CD4-positive, alpha-beta memory T cell (primary cell): ENCODE data around the gene ACSS1. TPM values are rescaled to one million over a fixed set of nuclear protein-coding genes. Genes with fewer than 3 reads are reported as not detected.

Experiments used
- CTCF ChIA-PET: fragments of 350-600 bp; sonication (Branson Sonifier 250); formaldehyde crosslinking; loops from one replicate; lab custom pipeline; 2021; ENCODE audit warnings: inconsistent platforms; ENCODE audit not compliant: partially characterized antibody; lab: Charles Lee
- POLR2A ChIA-PET: fragments of 350-600 bp; sonication (Branson Sonifier 250); formaldehyde crosslinking; loops from one replicate; lab custom pipeline; 2021; ENCODE audit not compliant: partially characterized antibody; lab: Charles Lee
- DNase-seq, 5 donors: peaks; one replicate each; pipeline versions ENCODE4 v3.0.0 to v3.0.0-alpha.2; 2020 to 2022; ENCODE audit warnings: mixed read lengths in 1 of 5
- H3K27ac ChIP-seq: one replicate; pipeline ENCODE4 v1.7.0; 2013; ENCODE audit warnings: low read depth, low read length
- H3K27me3 ChIP-seq: 2 replicates; pipeline ENCODE4 v1.7.0; 2013; ENCODE audit warnings: mild to moderate bottlenecking, low read length, moderate library complexity; ENCODE audit not compliant: insufficient read depth
- H3K36me3 ChIP-seq: 2 replicates; pipeline ENCODE4 v1.7.0; 2013; ENCODE audit warnings: mild to moderate bottlenecking, low read length, moderate library complexity; ENCODE audit not compliant: insufficient read depth
- H3K4me1 ChIP-seq: 2 replicates; pipeline ENCODE4 v1.7.0; 2013; ENCODE audit warnings: mild to moderate bottlenecking, low read length, moderate library complexity; ENCODE audit not compliant: insufficient read depth
- H3K4me3 ChIP-seq, 2 donors: one replicate each; pipeline ENCODE4 v1.7.0; 2013; ENCODE audit warnings: low read length in 2 of 2, mild to moderate bottlenecking in 1 of 2
- H3K9me3 ChIP-seq, 2 donors: one replicate each; pipeline ENCODE4 v1.7.0; 2013; ENCODE audit warnings: low read length in 2 of 2, control low read depth in 1 of 2; ENCODE audit not compliant: control insufficient read depth in 1 of 2
- H3K27ac Mint-ChIP-seq, 7 donors: one replicate each; pipeline ENCODE4 v1.8.0; 2020 to 2021; ENCODE audit warnings: mixed read lengths in 7 of 7, mild to moderate bottlenecking in 6 of 7, inconsistent platforms in 3 of 7, moderate library complexity in 3 of 7
- H3K27me3 Mint-ChIP-seq, 2 donors: one replicate each; pipeline ENCODE4 v1.8.0; 2020 to 2021; ENCODE audit warnings: mixed read lengths in 2 of 2
- H3K36me3 Mint-ChIP-seq, 2 donors: one replicate each; pipeline ENCODE4 v1.8.0; 2020 to 2021; ENCODE audit warnings: mixed read lengths in 2 of 2, inconsistent platforms in 1 of 2, mild to moderate bottlenecking in 1 of 2
- H3K4me1 Mint-ChIP-seq, 4 donors: one replicate each; pipeline ENCODE4 v1.8.0; 2020 to 2021; ENCODE audit warnings: mixed read lengths in 4 of 4, mild to moderate bottlenecking in 1 of 4
- H3K4me3 Mint-ChIP-seq, 8 donors: one replicate each; pipeline ENCODE4 v1.8.0; 2020 to 2021; ENCODE audit warnings: mixed read lengths in 8 of 8, mild to moderate bottlenecking in 7 of 8, moderate library complexity in 6 of 8, inconsistent platforms in 3 of 8
- H3K9me3 Mint-ChIP-seq, 8 donors: one replicate each; pipeline ENCODE4 v1.8.0; 2020 to 2021; ENCODE audit warnings: mixed read lengths in 8 of 8, mild to moderate bottlenecking in 5 of 8, inconsistent platforms in 3 of 8, moderate library complexity in 1 of 8
- intact Hi-C: fragments of 100-400 bp; cut with micrococcal nuclease; formaldehyde crosslinking; loops from one replicate; pipeline ENCODE4 v1.15.1; 2023
- polyA plus RNA-seq, 2 donors: library from polyadenylated mRNA; unstranded; fragments of 300-500 nt; fragmentation: Illumina TruSeq; gene quantifications; one replicate each; pipeline ENCODE4 v1.2.3, GENCODE V29; 2021
- total RNA-seq, 2 experiments: library from RNA; stranded (reverse); gene quantifications; one replicate each; pipeline ENCODE4 v1.2.3, GENCODE V29; 2021

The ACSS1 gene
- total and polyA plus RNA-seq, 4 experiments from 2014 or later, result 44.6 to 56.5 (median 51.3) TPM

- H3K4me3 ChIP-seq, result no peak overlapping the region
- peaks cover 0 to 2% (median 0%) of the 10 kb centered on the region in 8 donors for H3K9me3 Mint-ChIP-seq
- H3K4me1 Mint-ChIP-seq, result peaks cover 40 to 81% (median 64%) of the 10 kb centered on the region in 4 donors
- intact Hi-C loops, result loop anchor here (5.0 kb wide), 2 partner anchors 192 to 1633 kb away; partner anchors contain the start of genes NAPB and PYGB
- ChIA-PET POLR2A (interaction anchor here (1.2 to 1.3 kb wide), 2 partner anchors 11 to 36 kb away, joined by 3 to 4 read pairs; no protein-coding TSS in a partner anchor), CTCF (interaction anchor here (1.0 to 12.0 kb wide), 4 partner anchors 10 to 140 kb away, joined by 3 to 260 read pairs (median 8); partner anchors contain the start of genes APMAP and ENTPD6)
- no peak for DNase-seq
- peak overlapping the region; percentile 60 to 96 (median 94) for H3K27ac Mint-ChIP-seq
- H3K27ac ChIP-seq, result no peak overlapping the region
- H3K36me3 ChIP-seq, result peaks cover 5% of the 10 kb centered on the region
- peaks cover 8 to 20% of the 10 kb centered on the region in 2 donors for H3K36me3 Mint-ChIP-seq
- peak overlapping the region; percentile 37 to 93 (median 90) for H3K4me3 Mint-ChIP-seq
- H3K4me1 ChIP-seq, result peaks cover 64% of the 10 kb centered on the region
- no peaks in the 10 kb centered on the region for H3K27me3 Mint-ChIP-seq
- no peaks in the 10 kb centered on the region for H3K27me3 ChIP-seq
- no peaks in the 10 kb centered on the region for H3K9me3 ChIP-seq
Observed at GRCh38 chr20:25054995-25055629, 2.8 kb downstream of the ACSS1 start.

GRCh38 chr20:25054096-25054820, 3.7 kb downstream of the ACSS1 start:
- no peaks in the 10 kb centered on the region for H3K27me3 Mint-ChIP-seq
- POLR2A ChIA-PET, result interaction anchor here (1.0 to 1.3 kb wide), 2 partner anchors 11 kb away, joined by 3 read pairs; no protein-coding TSS in a partner anchor

GRCh38 chr20:25053255-25054031, 4.5 kb downstream of the ACSS1 start:
- Mint-ChIP-seq H3K4me1 (peaks cover 43 to 83% (median 68%) of the 10 kb centered on the region in 4 donors), H3K9me3 (peaks cover 0 to 2% (median 0%) of the 10 kb centered on the region in 8 donors), H3K27me3 (no peaks in the 10 kb centered on the region), H3K27ac (peak overlapping the region in 6 of 7 donors; percentile 18 to 96 (median 65)), H3K36me3 (peaks cover 8 to 20% of the 10 kb centered on the region in 2 donors), H3K4me3 (peak overlapping the region in 3 of 8 donors; percentile 26 to 93 (median 39))
- DNase-seq, result no peak
- CTCF ChIA-PET, result interaction anchor here (1.0 to 2.4 kb wide), 4 partner anchors 11 to 93 kb away, joined by 3 to 8 read pairs (median 4); no protein-coding TSS in a partner anchor
- H3K36me3 ChIP-seq, result peaks cover 5% of the 10 kb centered on the region
- H3K4me1 ChIP-seq, result peaks cover 53% of the 10 kb centered on the region
- intact Hi-C loops, result no loop called here
- no peaks in the 10 kb centered on the region for H3K27me3 ChIP-seq
- POLR2A ChIA-PET, result interaction anchor here (1.0 kb wide), 1 partner anchor 10 kb away, joined by 3 read pairs; no protein-coding TSS in a partner anchor
- no peak overlapping the region for H3K4me3 ChIP-seq
- H3K27ac ChIP-seq, result no peak overlapping the region
- H3K9me3 ChIP-seq, result no peaks in the 10 kb centered on the region

More at GRCh38 chr20:25054096-25054820, 3.7 kb downstream of the ACSS1 start:
- Histone ChIP-seq H3K27ac (no peak overlapping the region), H3K36me3 (peaks cover 5% of the 10 kb centered on the region), H3K4me1 (peaks cover 61% of the 10 kb centered on the region), H3K4me3 (no peak overlapping the region), H3K27me3 (no peaks in the 10 kb centered on the region), H3K9me3 (no peaks in the 10 kb centered on the region)
- Mint-ChIP-seq H3K9me3 (peaks cover 0 to 2% (median 0%) of the 10 kb centered on the region in 8 donors), H3K4me1 (peaks cover 43 to 85% (median 68%) of the 10 kb centered on the region in 4 donors), H3K36me3 (peaks cover 8 to 20% of the 10 kb centered on the region in 2 donors), H3K27ac (peak overlapping the region; percentile 60 to 96 (median 85)), H3K4me3 (peak overlapping the region in 4 of 8 donors; percentile 39 to 93 (median 58))
- no peak for DNase-seq
- intact Hi-C loops, result no loop called here
- CTCF ChIA-PET, result interaction anchor here (1.0 to 3.6 kb wide), 4 partner anchors 10 to 93 kb away, joined by 3 to 14 read pairs (median 4); no protein-coding TSS in a partner anchor

- peaks cover 51% of the 10 kb centered on the region for H3K4me1 ChIP-seq
- H3K27me3 ChIP-seq, result no peaks in the 10 kb centered on the region
- Mint-ChIP-seq H3K27me3 (no peaks in the 10 kb centered on the region), H3K9me3 (peaks cover 0 to 2% (median 0%) of the 10 kb centered on the region in 8 donors), H3K4me1 (peaks cover 47 to 89% (median 72%) of the 10 kb centered on the region in 4 donors), H3K36me3 (peaks cover 8 to 27% of the 10 kb centered on the region in 2 donors), H3K4me3 (no peak overlapping the region), H3K27ac (peak overlapping the region in 6 of 7 donors; percentile 29 to 64 (median 52))
- no peaks in the 10 kb centered on the region for H3K9me3 ChIP-seq
- ChIA-PET CTCF (interaction anchor here (2.4 kb wide), 1 partner anchor 12 kb away, joined by 8 read pairs; no protein-coding TSS in a partner anchor), POLR2A (no interaction called here)
- no peak overlapping the region for H3K4me3 ChIP-seq
- DNase-seq, result no peak
- no peak overlapping the region for H3K27ac ChIP-seq
- H3K36me3 ChIP-seq, result peaks cover 12% of the 10 kb centered on the region
- intact Hi-C loops, result no loop called here
Observed at GRCh38 chr20:25052255-25053194, 5.4 kb downstream of the ACSS1 start.

- Histone ChIP-seq H3K4me3 (no peak overlapping the region), H3K4me1 (peaks cover 47% of the 10 kb centered on the region), H3K36me3 (peaks cover 16% of the 10 kb centered on the region), H3K9me3 (no peaks in the 10 kb centered on the region), H3K27me3 (no peaks in the 10 kb centered on the region), H3K27ac (no peak overlapping the region)
- Mint-ChIP-seq H3K9me3 (peaks cover 0 to 2% (median 0%) of the 10 kb centered on the region in 8 donors), H3K4me3 (no peak overlapping the region), H3K27ac (peak overlapping the region; percentile 64 to 86 (median 71)), H3K4me1 (peaks cover 47 to 85% (median 69%) of the 10 kb centered on the region in 4 donors), H3K36me3 (peaks cover 12 to 32% of the 10 kb centered on the region in 2 donors), H3K27me3 (no peaks in the 10 kb centered on the region)
- DNase-seq, result no peak
- CTCF ChIA-PET, result interaction anchor here (2.0 to 2.4 kb wide), 2 partner anchors 13 to 54 kb away, joined by 4 to 8 read pairs; no protein-coding TSS in a partner anchor
- POLR2A ChIA-PET, result no interaction called here
- intact Hi-C loops, result no loop called here
Observed at GRCh38 chr20:25051386-25052155, 6.4 kb downstream of the ACSS1 start.
